Heart right ventricle (tissue), 16 donors: ENCODE measurements around the gene ARHGDIB. TPM values are rescaled to one million over a fixed set of nuclear protein-coding genes. Genes with fewer than 3 reads are reported as not detected.

Experiments used
- ATAC-seq, 8 donors: fragments of 200-7000 bp; cut with Tn5 transposase; one replicate each; pipeline ENCODE4 v1.9.1; 2020; ENCODE audit warnings: mild to moderate bottlenecking in 8 of 8, moderate library complexity in 8 of 8, moderate number of reproducible peaks in 1 of 8
- DNase-seq, 2 donors: peaks; one replicate each; pipeline ENCODE4 v3.0.0-alpha.2; 2020
- H3K27ac ChIP-seq, 10 donors: fragments of 200-600 bp; sonication (generic) in 2 of 10; one replicate each; pipeline versions ENCODE4 v1.5.0 to v1.8.0; 2020 to 2022; ENCODE audit warnings: mild to moderate bottlenecking in 3 of 10
- H3K27me3 ChIP-seq, 7 donors: fragments of 200-600 bp; one replicate each; pipeline ENCODE4 v1.8.0; 2021 to 2022; ENCODE audit warnings: mild to moderate bottlenecking in 2 of 7
- H3K36me3 ChIP-seq, 9 donors: fragments of 200-600 bp; sonication (generic) in 1 of 9; one replicate each; pipeline versions ENCODE4 v1.5.0 to v1.8.0; 2020 to 2022; ENCODE audit warnings: mild to moderate bottlenecking in 2 of 9
- H3K4me1 ChIP-seq, 9 donors: fragments of 200-600 bp; sonication (generic) in 1 of 9; one replicate each; pipeline versions ENCODE4 v1.5.0 to v1.8.0; 2020 to 2022; ENCODE audit warnings: mild to moderate bottlenecking in 4 of 9
- H3K4me3 ChIP-seq, 10 donors: fragments of 200-600 bp; sonication (generic) in 2 of 10; one replicate each; pipeline versions ENCODE4 v1.5.0 to v1.8.0; 2020 to 2022; ENCODE audit warnings: mild to moderate bottlenecking in 7 of 10, moderate library complexity in 2 of 10
- H3K9me3 ChIP-seq, 11 donors: fragments of 200-600 bp in 10 of 11; sonication (generic) in 2 of 11; one replicate each; pipeline versions ENCODE4 v1.5.0 to v1.8.0; 2013 to 2022; ENCODE audit warnings: mild to moderate bottlenecking in 2 of 11, control low read depth in 1 of 11, moderate library complexity in 1 of 11
- CTCF ChIP-seq, 9 donors: fragments of 200-600 bp; sonication (generic) in 2 of 9; IDR thresholded peaks; one replicate each; pipeline versions ENCODE4 v1.5.0 to v1.8.0; 2021 to 2022; ENCODE audit warnings: antibody characterized with exemption in 9 of 9, mild to moderate bottlenecking in 5 of 9, moderate library complexity in 1 of 9
- WGBS, 2 donors: extraction: QIAGEN DNeasy Blood & Tissue Kit; methylation state at CpG; one replicate each; pipeline ENCODE4 v1.1.7; 2013; ENCODE audit warnings: inconsistent platforms in 1 of 2; 5-methylcytosine and 5-hydroxymethylcytosine counted together
- intact Hi-C, 10 donors: fragments of 100-400 bp; cut with DNase I; formaldehyde crosslinking; loops; one replicate each; pipeline versions ENCODE4 v1.11.1 to v1.14.2; 2022
- polyA plus RNA-seq, 2 donors: library from polyadenylated mRNA; stranded (reverse); fragments of 200-250 nt; gene quantifications; one replicate each; pipeline ENCODE4 v1.2.3, GENCODE V29; 2013
- total RNA-seq, 10 donors: library from RNA; stranded (reverse); fragmentation: NEBNext Ultra II Directional in 3 of 10; extraction: Animal tissue kit (Norgen Biotek cat#: 25700) in 3 of 10; gene quantifications; one replicate each; pipeline versions ENCODE4 v1.2.1 to v1.2.4, GENCODE V29; 2021 to 2023
- donor health status: Arrhythmogenic right ventricular cardiomyopathy.
- donor health status: ischemic (EF 13 %, LVEDD 7.1; RV severe dilation, severe dysfunction).
- donor health status: healthy with polysubstance abuse.
- donor health status: DM: no; HTN: yes; CAD: no.
- donor health status: DM: no; HTN: no; CAD: no.
- donor health status: ischemic (EF 25% LVEDD 6.9; RV normal size, moderate dysfunction).
- donor health status: ischemic (EF 25% LVEDD 5.7; RV mildly dilated, moderate dysfunction).
- donor health status: healthy.
- donor health status: DM: yes; HTN: yes; CAD: no.
- donor health status: Ischemic cardiomyopathy.
- donor health status: ischemic (EF 35%, LVEDD 5.7; RV mildly dilated, moderate dysfunction).
- donor health status: nonischemic (EF 11% LVEDD 7.7; RV severe dilation, severe dysfunction).
- donor health status: DM: yes; HTN: yes; CAD: no.
- donor health status: PGD.
- donor health status: ischemic (EF 29% LVEDD 5.4; RV normal size, mild dysfunction).
- donor health status: nonischemic (EF 23%, LVEDD 6.1; RV moderate dilation, normal function).

ARHGDIB gene
- total and polyA plus RNA-seq, 12 donors = 28.1 to 150 (median 45.4) TPM

GRCh38 chr12:14989790-14990189 is 28.4 kb upstream of the ARHGDIB start:
- ATAC-seq (peak in 1 of 8 donors; percentile 25), DNase-seq (no peak)
- Histone ChIP-seq H3K27ac (peak overlapping the region in 1 of 10 donors; percentile 34), H3K9me3 (peaks cover 0 to 12% (median 0%) of the 10 kb centered on the region in 11 donors), H3K4me3 (no peak overlapping the region), H3K36me3 (no peaks in the 10 kb centered on the region), H3K4me1 (peaks cover 0 to 53% (median 0%) of the 10 kb centered on the region in 9 donors), H3K27me3 (no peaks in the 10 kb centered on the region)
- 8 to 13% methylated on average over 1 of the region's 1 CpG for WGBS, 2 donors
- intact Hi-C loops = loop anchor here in 7 of 10 donors (5.0 to 10.0 kb wide), 8 partner anchors 45 to 735 kb away; partner anchors contain the start of gene ERP27 (in 1 of the 7)
- no peak for TF ChIP-seq CTCF (IDR thresholded peaks at IDR 0.05)

- TF ChIP-seq CTCF (IDR thresholded peaks at IDR 0.05) = no peak
- DNase-seq (no peak), ATAC-seq (no peak)
- Histone ChIP-seq H3K36me3 (no peaks in the 10 kb centered on the region), H3K4me1 (peaks cover 0 to 54% (median 0%) of the 10 kb centered on the region in 9 donors), H3K27ac (peak overlapping the region in 1 of 10 donors; percentile 68), H3K4me3 (no peak overlapping the region), H3K9me3 (peaks cover 0 to 12% (median 0%) of the 10 kb centered on the region in 11 donors), H3K27me3 (no peaks in the 10 kb centered on the region)
- 86 to 88% methylated on average over 3 of the region's 3 CpGs for WGBS, 2 donors
- intact Hi-C loops = loop anchor here in 1 of 10 donors (10.0 kb wide), 1 partner anchor 53 kb away; the partner anchor contains the start of gene ERP27
These were observed 26.6 kb upstream of the ARHGDIB start for GRCh38 chr12:14988035-14988434.

DNA sequence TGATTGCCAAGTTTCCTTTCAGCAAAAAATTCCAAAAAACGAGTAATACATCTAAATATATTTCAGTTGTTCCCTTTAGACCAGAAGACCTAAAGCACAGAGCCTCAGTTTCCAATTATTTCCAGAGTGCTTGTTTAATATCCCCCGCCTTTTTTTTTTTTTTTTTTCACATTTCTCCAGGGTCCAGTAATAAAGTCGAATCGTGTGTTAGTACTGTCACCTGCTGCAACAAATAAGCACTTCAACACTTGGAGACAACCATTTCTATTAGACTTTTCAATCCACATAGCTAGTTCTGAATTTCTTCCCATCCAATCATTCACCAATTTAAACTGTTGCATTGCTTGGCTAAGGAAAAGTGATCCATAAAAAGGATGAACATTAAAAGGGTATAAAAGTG is 25.0 kb upstream of the ARHGDIB start:
- peak in 6 of 9 donors; percentile 24 to 53 (median 34) for TF ChIP-seq CTCF (IDR thresholded peaks at IDR 0.05)
- Histone ChIP-seq H3K4me1 (peaks cover 0 to 67% (median 0%) of the 10 kb centered on the region in 9 donors), H3K4me3 (no peak overlapping the region), H3K27me3 (no peaks in the 10 kb centered on the region), H3K9me3 (peaks cover 0 to 12% (median 0%) of the 10 kb centered on the region in 11 donors), H3K27ac (no peak overlapping the region), H3K36me3 (no peaks in the 10 kb centered on the region)
- DNase-seq (no peak), ATAC-seq (no peak)
- WGBS, 2 donors = 63 to 71% methylated on average over 4 of the region's 4 CpGs
- intact Hi-C loops = loop anchor here in 1 of 10 donors (10.0 kb wide), 1 partner anchor 52 kb away; the partner anchor contains the start of gene ERP27

DNA sequence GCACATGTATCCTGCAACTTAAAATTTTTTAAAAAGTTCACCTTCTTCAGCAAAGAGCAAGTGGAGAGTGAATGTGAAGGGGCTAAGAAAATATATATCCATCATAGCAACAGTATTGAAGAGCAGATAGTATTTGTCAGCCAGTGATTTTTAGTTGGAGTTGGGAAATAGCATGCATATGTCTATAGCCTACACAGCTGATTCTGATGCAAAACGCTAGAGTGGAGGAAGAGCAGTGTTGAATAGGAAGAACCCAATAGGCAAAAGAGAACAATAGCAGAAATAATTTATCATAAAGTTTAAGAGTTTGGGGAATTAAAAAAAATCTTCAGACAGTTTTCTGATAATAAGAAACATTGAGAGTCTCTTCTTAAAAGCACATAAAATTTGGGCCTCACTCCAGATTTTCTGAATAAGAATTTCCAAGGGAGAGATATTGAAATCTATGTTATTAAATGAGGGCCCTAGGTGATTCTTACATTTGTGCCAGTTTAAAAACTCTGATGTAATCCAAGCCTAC is 23.4 kb upstream of the ARHGDIB start:
- Histone ChIP-seq H3K36me3 (no peaks in the 10 kb centered on the region), H3K27ac (no peak overlapping the region), H3K4me1 (peaks cover 0 to 76% (median 0%) of the 10 kb centered on the region in 9 donors), H3K27me3 (no peaks in the 10 kb centered on the region), H3K9me3 (no peaks in the 10 kb centered on the region), H3K4me3 (no peak overlapping the region)
- intact Hi-C loops = loop anchor here in 1 of 10 donors (10.0 kb wide), 1 partner anchor 50 kb away; the partner anchor contains the start of gene ERP27
- WGBS, 2 donors = 74 to 75% methylated on average over 1 of the region's 1 CpG
- TF ChIP-seq CTCF (IDR thresholded peaks at IDR 0.05) = no peak
- ATAC-seq (no peak), DNase-seq (no peak)
